Glutamatergic neuron (in vitro differentiated cells): ENCODE results near the gene SEL1L2. TPM values are rescaled to one million over a fixed set of nuclear protein-coding genes. Genes with fewer than 3 reads are reported as not detected.

Experiments used
- DNase-seq: peaks from one replicate; pipeline ENCODE4 v3.0.0; 2022
- H3K27ac Mint-ChIP-seq: one replicate; pipeline ENCODE4 v1.8.0; 2020; ENCODE audit warnings: mild to moderate bottlenecking, mixed read lengths, inconsistent platforms; ENCODE audit not compliant: unreplicated experiment
- H3K27me3 Mint-ChIP-seq: one replicate; pipeline ENCODE4 v1.8.0; 2020; ENCODE audit warnings: mild to moderate bottlenecking, moderate library complexity, mixed read lengths, inconsistent platforms; ENCODE audit not compliant: unreplicated experiment
- H3K36me3 Mint-ChIP-seq: one replicate; pipeline ENCODE4 v1.8.0; 2020; ENCODE audit warnings: mild to moderate bottlenecking, mixed read lengths, inconsistent platforms; ENCODE audit not compliant: unreplicated experiment
- H3K4me1 Mint-ChIP-seq: one replicate; pipeline ENCODE4 v1.8.0; 2020; ENCODE audit warnings: mild to moderate bottlenecking, low read depth, mixed read lengths, inconsistent platforms; ENCODE audit not compliant: unreplicated experiment
- H3K4me3 Mint-ChIP-seq: one replicate; pipeline ENCODE4 v1.8.0; 2020; ENCODE audit warnings: mild to moderate bottlenecking, mixed read lengths, inconsistent platforms; ENCODE audit not compliant: unreplicated experiment
- H3K9me3 Mint-ChIP-seq: one replicate; pipeline ENCODE4 v1.8.0; 2020; ENCODE audit warnings: mild to moderate bottlenecking, moderate library complexity, mixed read lengths, inconsistent platforms; ENCODE audit not compliant: unreplicated experiment
- total RNA-seq: library from RNA; stranded (reverse); fragmentation: NEBNext Ultra II Directional; extraction: Animal tissue kit (Norgen Biotek cat#: 25700); gene quantifications from one replicate; pipeline ENCODE4 v1.2.1, GENCODE V29; 2021; ENCODE audit not compliant: unreplicated experiment
- TF ChIP-seq, protein P1 (sequence below): fragments of 200-600 bp; sonication (generic); IDR thresholded peaks from one replicate; pipeline ENCODE4 v1.5.0; 2021; ENCODE audit not compliant: partially characterized antibody, unreplicated experiment

Gene SEL1L2
- total RNA-seq, 1 donor from 2014 or later = not detected

DNA sequence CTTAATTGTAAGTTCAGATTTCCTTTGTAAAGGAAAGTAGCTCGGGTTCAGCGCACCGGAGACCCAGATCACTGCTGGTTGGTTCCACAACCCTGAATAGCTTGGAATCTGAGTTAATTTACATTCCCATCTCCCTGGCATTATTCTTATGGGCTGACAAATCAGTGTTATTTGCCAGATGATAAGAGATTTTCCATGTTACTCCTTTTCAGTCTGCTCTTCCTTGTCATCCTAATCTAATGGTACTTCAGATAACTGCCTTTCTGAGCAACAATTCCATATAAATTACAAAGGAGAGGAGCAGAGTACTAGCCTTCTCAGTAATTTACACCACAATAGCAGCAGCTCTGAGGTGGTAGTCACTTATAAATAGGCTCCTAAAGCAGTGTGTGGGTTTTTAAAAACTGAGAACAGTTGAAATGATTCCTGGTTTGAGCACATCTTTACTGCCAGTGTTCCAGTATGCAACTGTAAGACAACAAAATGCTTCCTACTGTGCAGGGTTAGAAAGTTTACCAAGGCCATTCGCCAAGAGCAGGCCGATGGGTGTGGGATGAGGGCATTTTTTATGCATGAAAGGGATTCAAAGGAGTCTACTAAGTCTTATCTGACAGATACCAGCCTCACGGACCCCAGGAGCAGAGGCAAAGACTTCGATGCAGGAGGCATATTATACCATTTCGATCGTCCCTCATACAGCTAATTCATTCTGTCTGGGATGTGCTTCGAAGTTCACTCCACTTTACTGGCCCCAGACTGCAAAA, 115.8 kb downstream of the SEL1L2 start:
- H3K27ac Mint-ChIP-seq = no peak overlapping the region
- H3K9me3 Mint-ChIP-seq = no peaks in the 10 kb centered on the region
- peaks cover 2% of the 10 kb centered on the region for H3K27me3 Mint-ChIP-seq
- TF ChIP-seq, protein P1, sequence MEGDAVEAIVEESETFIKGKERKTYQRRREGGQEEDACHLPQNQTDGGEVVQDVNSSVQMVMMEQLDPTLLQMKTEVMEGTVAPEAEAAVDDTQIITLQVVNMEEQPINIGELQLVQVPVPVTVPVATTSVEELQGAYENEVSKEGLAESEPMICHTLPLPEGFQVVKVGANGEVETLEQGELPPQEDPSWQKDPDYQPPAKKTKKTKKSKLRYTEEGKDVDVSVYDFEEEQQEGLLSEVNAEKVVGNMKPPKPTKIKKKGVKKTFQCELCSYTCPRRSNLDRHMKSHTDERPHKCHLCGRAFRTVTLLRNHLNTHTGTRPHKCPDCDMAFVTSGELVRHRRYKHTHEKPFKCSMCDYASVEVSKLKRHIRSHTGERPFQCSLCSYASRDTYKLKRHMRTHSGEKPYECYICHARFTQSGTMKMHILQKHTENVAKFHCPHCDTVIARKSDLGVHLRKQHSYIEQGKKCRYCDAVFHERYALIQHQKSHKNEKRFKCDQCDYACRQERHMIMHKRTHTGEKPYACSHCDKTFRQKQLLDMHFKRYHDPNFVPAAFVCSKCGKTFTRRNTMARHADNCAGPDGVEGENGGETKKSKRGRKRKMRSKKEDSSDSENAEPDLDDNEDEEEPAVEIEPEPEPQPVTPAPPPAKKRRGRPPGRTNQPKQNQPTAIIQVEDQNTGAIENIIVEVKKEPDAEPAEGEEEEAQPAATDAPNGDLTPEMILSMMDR = no peak
- no peak for DNase-seq
- no peak overlapping the region for H3K4me3 Mint-ChIP-seq
- no peaks in the 10 kb centered on the region for H3K36me3 Mint-ChIP-seq
- no peaks in the 10 kb centered on the region for H3K4me1 Mint-ChIP-seq

DNA sequence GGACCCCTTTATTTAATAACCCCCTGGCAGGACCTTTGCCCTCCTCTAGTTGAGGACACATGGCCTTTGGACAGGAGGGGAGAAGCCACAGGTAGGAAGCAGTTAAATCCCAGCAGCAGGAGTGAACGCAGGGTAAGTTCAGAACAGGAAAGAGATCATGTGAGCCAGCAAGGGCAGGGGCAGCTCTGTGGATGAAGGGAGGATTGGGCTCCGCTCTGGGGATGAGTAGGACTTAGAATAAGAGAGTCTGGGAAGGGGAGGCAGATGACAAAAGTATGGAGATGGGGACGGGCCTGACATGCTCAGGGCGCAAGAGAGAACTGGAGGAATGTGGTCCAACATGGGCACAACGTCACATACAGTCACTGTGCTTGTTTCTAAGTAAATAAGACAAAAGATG, 116.6 kb downstream of the SEL1L2 start:
- no peaks in the 10 kb centered on the region for H3K36me3 Mint-ChIP-seq
- TF ChIP-seq, protein P1 = no peak
- no peak overlapping the region for H3K4me3 Mint-ChIP-seq
- DNase-seq = no peak
- no peaks in the 10 kb centered on the region for H3K9me3 Mint-ChIP-seq
- H3K27ac Mint-ChIP-seq = no peak overlapping the region
- H3K4me1 Mint-ChIP-seq = no peaks in the 10 kb centered on the region
- H3K27me3 Mint-ChIP-seq = peaks cover 2% of the 10 kb centered on the region

DNA sequence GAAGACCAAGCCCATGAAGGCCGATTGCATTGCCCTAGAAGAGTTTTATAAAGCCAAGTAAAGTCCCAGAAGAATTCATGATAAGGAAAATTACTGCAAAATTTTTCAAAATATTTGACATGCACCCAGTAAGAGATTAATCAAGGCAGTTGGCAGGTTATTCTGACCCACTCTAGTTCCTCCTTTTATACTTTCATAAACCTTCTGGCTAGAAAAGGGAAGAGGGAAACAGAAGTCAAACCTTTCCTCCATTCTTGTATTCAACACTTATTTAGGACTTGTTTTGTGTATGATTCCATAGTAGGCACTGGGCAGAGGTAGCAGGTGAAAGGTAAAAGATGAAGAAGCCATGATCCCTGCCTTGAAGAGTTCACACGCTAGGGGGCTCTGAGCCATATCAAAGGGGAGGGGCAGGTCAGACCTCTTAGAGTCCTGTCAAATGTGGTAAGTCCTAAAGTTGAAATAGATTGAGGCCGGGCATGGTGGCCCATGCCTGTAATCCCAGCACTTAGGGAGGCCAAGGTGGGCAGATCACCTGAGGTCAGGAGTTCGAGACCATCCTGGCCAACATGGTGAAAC, 120.2 kb downstream of the SEL1L2 start:
- peaks cover 3% of the 10 kb centered on the region for H3K4me1 Mint-ChIP-seq
- DNase-seq = no peak
- H3K9me3 Mint-ChIP-seq = no peaks in the 10 kb centered on the region
- H3K36me3 Mint-ChIP-seq = no peaks in the 10 kb centered on the region
- TF ChIP-seq, protein P1 = no peak
- H3K27me3 Mint-ChIP-seq = peaks cover 2% of the 10 kb centered on the region
- no peak overlapping the region for H3K4me3 Mint-ChIP-seq
- H3K27ac Mint-ChIP-seq = no peak overlapping the region

DNA sequence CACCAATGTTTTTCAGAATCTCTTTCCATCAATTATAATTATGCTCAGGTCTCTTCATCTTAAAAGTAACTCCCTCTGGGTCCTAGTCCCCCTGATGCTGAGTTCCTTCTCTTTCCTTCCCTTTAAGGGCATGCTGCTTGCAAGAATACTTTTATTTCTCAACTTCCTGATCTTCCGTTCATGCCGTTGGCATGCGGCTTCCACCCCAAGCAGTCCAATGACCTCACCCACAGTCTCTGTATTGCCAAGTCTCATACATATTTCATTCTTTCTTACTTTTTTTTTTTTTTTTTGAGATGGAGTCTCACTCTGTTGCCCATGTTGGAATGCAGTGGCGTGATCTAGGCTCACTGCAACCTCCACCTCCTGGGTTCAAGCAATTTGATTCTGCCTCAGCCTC, 122.1 kb downstream of the SEL1L2 start:
- H3K27ac Mint-ChIP-seq = no peak overlapping the region
- no peaks in the 10 kb centered on the region for H3K27me3 Mint-ChIP-seq
- peaks cover 3% of the 10 kb centered on the region for H3K4me1 Mint-ChIP-seq
- DNase-seq = no peak
- H3K36me3 Mint-ChIP-seq = no peaks in the 10 kb centered on the region
- H3K4me3 Mint-ChIP-seq = no peak overlapping the region
- TF ChIP-seq, protein P1 = no peak
- no peaks in the 10 kb centered on the region for H3K9me3 Mint-ChIP-seq

DNA sequence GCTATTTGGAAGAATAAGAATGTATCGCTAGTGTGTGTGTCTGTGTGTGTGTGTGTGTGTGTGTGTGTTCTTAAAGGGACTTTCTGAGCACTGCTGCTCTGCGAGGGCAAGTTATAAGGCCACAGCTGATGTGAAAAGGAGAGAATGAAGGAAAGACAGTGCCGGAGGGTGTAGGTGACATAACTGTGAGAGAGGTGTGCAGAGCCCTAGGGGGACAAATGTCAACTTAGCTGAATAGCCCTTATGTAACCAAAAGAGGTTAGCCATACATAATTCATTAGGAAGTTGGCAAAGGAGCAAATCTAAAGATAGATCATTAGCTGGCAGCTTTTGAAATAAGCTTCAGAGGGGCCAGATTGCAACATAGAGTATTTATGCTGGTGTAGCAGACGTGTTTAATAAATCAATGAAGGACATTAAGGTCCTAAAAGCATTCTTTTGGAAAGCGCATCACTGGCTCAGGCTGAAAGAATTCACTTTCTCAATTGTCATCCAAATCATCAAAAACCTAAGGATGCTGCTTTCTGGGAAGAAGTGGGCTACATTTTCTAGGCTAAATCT, 124.5 kb downstream of the SEL1L2 start:
- TF ChIP-seq, protein P1 = no peak
- Mint-ChIP-seq H3K9me3 (no peaks in the 10 kb centered on the region), H3K27me3 (peaks cover under 1% of the 10 kb centered on the region), H3K4me1 (peaks cover 3% of the 10 kb centered on the region), H3K36me3 (no peaks in the 10 kb centered on the region), H3K4me3 (no peak overlapping the region), H3K27ac (no peak overlapping the region)
- DNase-seq = no peak
